ENCODE measurements around the gene APOBEC2. TPM values are rescaled to one million over a fixed set of nuclear protein-coding genes. Genes with fewer than 3 reads are reported as not detected.

APOBEC2 gene
- total and polyA plus RNA-seq, 2 of the 13 experiments (the other 11 are each of a cell fraction or from before 2014, with no cell fraction given), result 0.09 TPM; not detected in 1

- TF ChIP-seq DZIP1 (CRISPR knock-in tag; IDR thresholded peaks at IDR 0.05) (peak; percentile 94; the same call in 1 of the 2 replicates), ZNF335 (CRISPR knock-in tag; IDR thresholded peaks at IDR 0.05) (no peak), NCOA5 (CRISPR knock-in tag; IDR thresholded peaks at IDR 0.05) (no peak), SP140L (CRISPR knock-in tag; IDR thresholded peaks at IDR 0.05; ENCODE audit: borderline replicate concordance) (no peak), TSC22D2 (CRISPR knock-in tag; IDR thresholded peaks at IDR 0.05; ENCODE audit: borderline replicate concordance) (peak; percentile 75; the same call in 1 of the 2 replicates), HMG20B (CRISPR knock-in tag; conservative IDR thresholded peaks at IDR 0.05) (no peak), ZNF891 (CRISPR knock-in tag; IDR thresholded peaks at IDR 0.05) (peak; percentile 95), HNRNPLL (IDR thresholded peaks at IDR 0.05; ENCODE audit: low read depth, low read length, poor library complexity, severe bottlenecking) (peak; percentile 62), ZNF12 (CRISPR knock-in tag; IDR thresholded peaks at IDR 0.05) (no peak), MIER2 (CRISPR knock-in tag; IDR thresholded peaks at IDR 0.05) (no peak), FOXK1 (CRISPR knock-in tag; IDR thresholded peaks at IDR 0.05; ENCODE audit: borderline replicate concordance, low read depth) (no peak), ARHGAP35 (CRISPR knock-in tag; IDR thresholded peaks at IDR 0.05; ENCODE audit: borderline replicate concordance) (0 out of 2 replicates have a peak, but pooled peaks have one; percentile 44), NFE2L2 (IDR thresholded peaks at IDR 0.05; ENCODE audit: low read length) (no peak), MYNN (CRISPR knock-in tag; IDR thresholded peaks at IDR 0.05; ENCODE audit: low read depth) (no peak), ZNF841 (CRISPR knock-in tag; IDR thresholded peaks at IDR 0.05; ENCODE audit: borderline replicate concordance) (no peak), ZSCAN9 (CRISPR knock-in tag; IDR thresholded peaks at IDR 0.05; ENCODE audit: borderline replicate concordance) (no peak), ETS1 (CRISPR knock-in tag; IDR thresholded peaks at IDR 0.05) (no peak), ZNF317 (CRISPR knock-in tag; IDR thresholded peaks at IDR 0.05) (no peak; the same call in 1 of the 2 replicates), PLRG1 (conservative IDR thresholded peaks at IDR 0.05) (no peak), CREBL2 (CRISPR knock-in tag; IDR thresholded peaks at IDR 0.05; ENCODE audit: borderline replicate concordance) (peak; percentile 68; the same call in 1 of the 2 replicates), KLF11 (CRISPR knock-in tag; IDR thresholded peaks at IDR 0.05) (no peak), ZNF232 (CRISPR knock-in tag; IDR thresholded peaks at IDR 0.05; ENCODE audit: borderline replicate concordance) (no peak)
- TF ChIP-seq, protein P1, sequence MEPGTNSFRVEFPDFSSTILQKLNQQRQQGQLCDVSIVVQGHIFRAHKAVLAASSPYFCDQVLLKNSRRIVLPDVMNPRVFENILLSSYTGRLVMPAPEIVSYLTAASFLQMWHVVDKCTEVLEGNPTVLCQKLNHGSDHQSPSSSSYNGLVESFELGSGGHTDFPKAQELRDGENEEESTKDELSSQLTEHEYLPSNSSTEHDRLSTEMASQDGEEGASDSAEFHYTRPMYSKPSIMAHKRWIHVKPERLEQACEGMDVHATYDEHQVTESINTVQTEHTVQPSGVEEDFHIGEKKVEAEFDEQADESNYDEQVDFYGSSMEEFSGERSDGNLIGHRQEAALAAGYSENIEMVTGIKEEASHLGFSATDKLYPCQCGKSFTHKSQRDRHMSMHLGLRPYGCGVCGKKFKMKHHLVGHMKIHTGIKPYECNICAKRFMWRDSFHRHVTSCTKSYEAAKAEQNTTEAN (CRISPR knock-in tag; conservative IDR thresholded peaks at IDR 0.05), result 0 out of 2 replicates have a peak, but pooled peaks have one; percentile 29
- TF ChIP-seq, protein P2, sequence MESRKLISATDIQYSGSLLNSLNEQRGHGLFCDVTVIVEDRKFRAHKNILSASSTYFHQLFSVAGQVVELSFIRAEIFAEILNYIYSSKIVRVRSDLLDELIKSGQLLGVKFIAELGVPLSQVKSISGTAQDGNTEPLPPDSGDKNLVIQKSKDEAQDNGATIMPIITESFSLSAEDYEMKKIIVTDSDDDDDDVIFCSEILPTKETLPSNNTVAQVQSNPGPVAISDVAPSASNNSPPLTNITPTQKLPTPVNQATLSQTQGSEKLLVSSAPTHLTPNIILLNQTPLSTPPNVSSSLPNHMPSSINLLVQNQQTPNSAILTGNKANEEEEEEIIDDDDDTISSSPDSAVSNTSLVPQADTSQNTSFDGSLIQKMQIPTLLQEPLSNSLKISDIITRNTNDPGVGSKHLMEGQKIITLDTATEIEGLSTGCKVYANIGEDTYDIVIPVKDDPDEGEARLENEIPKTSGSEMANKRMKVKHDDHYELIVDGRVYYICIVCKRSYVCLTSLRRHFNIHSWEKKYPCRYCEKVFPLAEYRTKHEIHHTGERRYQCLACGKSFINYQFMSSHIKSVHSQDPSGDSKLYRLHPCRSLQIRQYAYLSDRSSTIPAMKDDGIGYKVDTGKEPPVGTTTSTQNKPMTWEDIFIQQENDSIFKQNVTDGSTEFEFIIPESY (CRISPR knock-in tag; IDR thresholded peaks at IDR 0.05), result peak; percentile 65
Observed at GRCh38 chr6:41027799-41028560, 25.0 kb upstream of the APOBEC2 start (continued).
